ENCODE results near the gene PSTPIP1.
A peak's percentile ranks its signal among the peaks of the same experiment; 100 is the strongest.

Gene PSTPIP1

DNA sequence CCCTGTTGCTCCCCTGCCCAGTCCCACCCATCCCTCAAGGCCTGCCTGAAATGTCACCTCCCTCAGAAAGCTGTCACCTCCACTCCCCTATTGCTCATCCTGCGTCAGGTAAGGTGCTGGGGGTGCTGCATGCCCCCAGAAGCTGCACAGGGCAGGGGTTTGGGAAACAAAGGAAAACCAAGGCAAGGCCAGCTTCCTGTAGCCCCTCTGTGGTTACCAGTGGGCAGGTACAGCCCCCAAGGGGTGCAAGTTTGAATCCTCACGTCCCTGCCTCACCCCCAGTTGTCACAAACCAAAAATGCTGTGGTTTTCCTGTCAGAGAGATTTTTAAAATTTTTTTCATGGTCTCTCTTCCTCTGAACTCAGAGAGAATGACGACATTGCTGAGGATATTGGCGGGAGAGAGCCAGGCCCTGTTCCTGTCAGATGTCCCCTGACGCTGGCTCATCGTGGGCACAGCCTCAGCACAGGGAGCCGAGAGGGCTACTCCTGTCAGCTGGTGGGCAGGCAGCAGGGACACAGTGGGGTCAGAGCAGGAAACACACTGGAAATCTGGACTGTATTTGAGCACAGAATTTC, 27.0 kb downstream of the PSTPIP1 start:
- TF ChIP-seq, protein P1, sequence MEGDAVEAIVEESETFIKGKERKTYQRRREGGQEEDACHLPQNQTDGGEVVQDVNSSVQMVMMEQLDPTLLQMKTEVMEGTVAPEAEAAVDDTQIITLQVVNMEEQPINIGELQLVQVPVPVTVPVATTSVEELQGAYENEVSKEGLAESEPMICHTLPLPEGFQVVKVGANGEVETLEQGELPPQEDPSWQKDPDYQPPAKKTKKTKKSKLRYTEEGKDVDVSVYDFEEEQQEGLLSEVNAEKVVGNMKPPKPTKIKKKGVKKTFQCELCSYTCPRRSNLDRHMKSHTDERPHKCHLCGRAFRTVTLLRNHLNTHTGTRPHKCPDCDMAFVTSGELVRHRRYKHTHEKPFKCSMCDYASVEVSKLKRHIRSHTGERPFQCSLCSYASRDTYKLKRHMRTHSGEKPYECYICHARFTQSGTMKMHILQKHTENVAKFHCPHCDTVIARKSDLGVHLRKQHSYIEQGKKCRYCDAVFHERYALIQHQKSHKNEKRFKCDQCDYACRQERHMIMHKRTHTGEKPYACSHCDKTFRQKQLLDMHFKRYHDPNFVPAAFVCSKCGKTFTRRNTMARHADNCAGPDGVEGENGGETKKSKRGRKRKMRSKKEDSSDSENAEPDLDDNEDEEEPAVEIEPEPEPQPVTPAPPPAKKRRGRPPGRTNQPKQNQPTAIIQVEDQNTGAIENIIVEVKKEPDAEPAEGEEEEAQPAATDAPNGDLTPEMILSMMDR (IDR thresholded peaks at IDR 0.05; ENCODE audit: low read depth, low read length): no peak
- in situ Hi-C loops (cut with HindIII; ENCODE audit: low sequenced_read_pairs): no loop called here
- H3K4me3 ChIP-seq (ENCODE audit: low read depth, low read length): no peak overlapping the region
- DNase-seq (ENCODE audit: low read depth, low spot score): peak; percentile 36

DNA sequence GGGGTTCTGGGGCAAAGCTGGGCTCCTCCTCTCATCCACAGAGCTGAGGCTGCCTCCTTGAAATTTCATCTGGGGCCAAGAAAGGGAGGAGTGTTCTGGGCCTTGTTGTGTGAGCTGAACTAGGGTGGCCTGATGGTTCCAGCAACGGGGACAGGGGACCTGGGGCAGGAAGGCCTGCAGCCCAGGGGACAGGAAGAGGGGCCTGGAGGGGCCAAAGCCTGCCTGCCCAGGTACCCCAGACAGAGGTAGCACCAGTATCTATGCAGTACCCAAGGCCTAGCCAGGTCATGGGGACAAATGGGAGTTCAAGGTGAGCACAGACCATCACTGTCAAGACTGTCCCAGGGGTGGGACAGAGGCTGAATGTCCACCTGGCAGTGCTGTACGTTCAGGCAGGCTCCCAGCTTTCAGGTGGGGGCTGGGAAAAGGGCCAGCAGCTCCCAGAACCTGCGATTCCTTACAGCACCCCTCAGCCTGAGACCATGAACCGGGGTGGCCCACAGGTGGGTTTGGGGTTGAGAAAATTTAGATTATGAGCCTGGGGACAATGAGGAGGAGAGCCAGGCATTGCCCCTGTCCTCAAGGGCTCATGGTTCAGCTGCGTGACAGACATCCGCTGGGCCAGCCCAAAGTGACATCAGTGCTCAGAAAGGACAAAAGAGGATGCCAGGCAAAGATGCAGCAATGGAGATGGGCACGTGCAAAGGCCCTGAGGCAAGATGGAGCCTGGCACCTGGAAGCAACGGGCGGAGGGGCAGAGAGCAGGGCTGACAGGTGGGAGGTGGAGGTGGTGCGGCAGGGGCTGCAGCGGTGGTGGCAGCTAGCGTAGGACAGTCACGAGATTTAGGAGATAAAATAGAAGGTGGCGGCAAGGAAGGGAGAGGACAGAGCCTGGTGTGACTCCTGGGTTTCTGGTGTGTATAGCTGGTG, 28.0 kb downstream of the PSTPIP1 start:
- TF ChIP-seq, protein P1 (IDR thresholded peaks at IDR 0.05; ENCODE audit: low read depth, low read length): no peak
- in situ Hi-C loops (cut with HindIII; ENCODE audit: low sequenced_read_pairs): no loop called here
- DNase-seq (ENCODE audit: low read depth, low spot score): no peak

DNA sequence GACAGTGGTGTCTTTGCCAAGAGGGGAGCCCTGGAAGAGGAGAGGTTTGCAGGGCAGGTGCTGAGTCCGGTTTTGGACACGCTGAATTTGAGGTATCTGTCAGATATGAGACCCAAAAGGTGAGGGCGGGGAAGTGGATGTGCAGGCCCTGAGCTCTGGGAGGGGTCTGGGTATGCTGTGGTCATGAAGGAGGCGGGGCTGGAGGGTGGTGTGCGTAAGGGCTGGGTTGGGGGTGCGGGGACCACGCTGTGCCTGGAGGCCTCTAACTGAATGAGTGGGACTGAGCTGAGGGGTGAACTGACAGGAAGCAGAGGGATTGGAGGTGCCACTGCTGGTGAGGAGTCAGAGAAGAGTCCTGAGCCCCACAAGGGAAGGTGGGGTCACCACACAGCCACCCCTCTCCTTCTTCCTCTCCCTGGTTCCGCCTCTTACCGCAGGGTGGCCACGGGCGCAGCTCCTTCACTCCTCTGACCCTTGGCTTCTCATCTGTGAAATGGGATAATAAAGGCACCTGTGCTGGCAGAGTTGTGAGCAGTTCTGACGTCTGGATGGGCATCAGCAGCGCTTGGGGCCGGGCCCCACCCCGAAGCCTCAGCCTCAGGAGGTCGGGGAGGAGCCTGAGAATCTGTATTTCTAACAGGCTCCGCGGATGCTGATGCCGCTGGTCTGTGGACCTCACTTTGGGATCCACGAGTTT, 28.8 kb downstream of the PSTPIP1 start:
- no peak for DNase-seq (ENCODE audit: low read depth, low spot score)
- H3K4me3 ChIP-seq (ENCODE audit: low read depth, low read length): no peak overlapping the region
- in situ Hi-C loops (cut with HindIII; ENCODE audit: low sequenced_read_pairs): no loop called here
- TF ChIP-seq, protein P1 (IDR thresholded peaks at IDR 0.05; ENCODE audit: low read depth, low read length): no peak

More for the DNA sequence above, 28.0 kb downstream of the PSTPIP1 start:
- no peak overlapping the region for H3K4me3 ChIP-seq (ENCODE audit: low read depth, low read length)

DNA sequence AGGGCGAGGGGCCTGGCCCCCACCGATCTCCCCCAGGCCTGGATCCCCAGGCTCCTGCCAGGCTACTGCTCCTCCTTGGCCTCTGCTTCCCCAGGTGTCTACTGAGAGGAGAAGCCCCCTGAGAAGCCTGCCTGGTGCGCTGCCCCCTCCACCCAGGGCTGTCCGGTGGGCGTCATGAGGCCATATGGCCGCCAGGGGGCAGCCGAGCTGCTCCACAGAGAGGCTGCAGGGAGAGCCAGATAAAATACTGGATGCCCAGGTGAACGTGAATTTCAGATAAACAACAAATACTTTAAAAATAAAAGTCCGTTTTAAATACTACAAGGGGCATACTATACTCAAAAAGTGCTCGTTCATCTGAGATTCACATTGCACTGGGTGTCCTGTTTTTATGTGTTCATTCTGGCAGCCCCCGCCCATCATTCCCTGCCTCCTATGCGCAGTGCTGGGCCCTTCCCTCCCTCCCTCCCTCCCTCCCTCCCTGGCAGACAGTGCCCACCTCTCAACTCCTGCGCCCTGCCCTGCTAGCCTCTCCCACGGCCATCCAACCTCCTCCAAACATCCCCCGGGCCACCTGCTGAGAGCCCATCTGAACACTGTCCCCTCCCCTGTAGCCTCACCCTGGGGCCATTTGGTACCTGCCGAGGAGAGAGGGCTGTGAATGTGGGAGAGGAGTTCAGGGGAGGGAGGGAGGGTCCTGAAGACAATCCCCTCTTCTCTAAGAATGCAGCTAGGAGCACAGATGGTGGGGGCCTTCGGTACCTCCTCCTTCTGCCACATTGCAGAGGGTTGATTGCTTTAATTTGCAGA, 29.6 kb downstream of the PSTPIP1 start:
- in situ Hi-C loops (cut with HindIII; ENCODE audit: low sequenced_read_pairs): no loop called here
- peak; percentile 46 for DNase-seq (ENCODE audit: low read depth, low spot score)
- TF ChIP-seq, protein P1 (IDR thresholded peaks at IDR 0.05; ENCODE audit: low read depth, low read length): peak; percentile 95
- no peak overlapping the region for H3K4me3 ChIP-seq (ENCODE audit: low read depth, low read length)

DNA sequence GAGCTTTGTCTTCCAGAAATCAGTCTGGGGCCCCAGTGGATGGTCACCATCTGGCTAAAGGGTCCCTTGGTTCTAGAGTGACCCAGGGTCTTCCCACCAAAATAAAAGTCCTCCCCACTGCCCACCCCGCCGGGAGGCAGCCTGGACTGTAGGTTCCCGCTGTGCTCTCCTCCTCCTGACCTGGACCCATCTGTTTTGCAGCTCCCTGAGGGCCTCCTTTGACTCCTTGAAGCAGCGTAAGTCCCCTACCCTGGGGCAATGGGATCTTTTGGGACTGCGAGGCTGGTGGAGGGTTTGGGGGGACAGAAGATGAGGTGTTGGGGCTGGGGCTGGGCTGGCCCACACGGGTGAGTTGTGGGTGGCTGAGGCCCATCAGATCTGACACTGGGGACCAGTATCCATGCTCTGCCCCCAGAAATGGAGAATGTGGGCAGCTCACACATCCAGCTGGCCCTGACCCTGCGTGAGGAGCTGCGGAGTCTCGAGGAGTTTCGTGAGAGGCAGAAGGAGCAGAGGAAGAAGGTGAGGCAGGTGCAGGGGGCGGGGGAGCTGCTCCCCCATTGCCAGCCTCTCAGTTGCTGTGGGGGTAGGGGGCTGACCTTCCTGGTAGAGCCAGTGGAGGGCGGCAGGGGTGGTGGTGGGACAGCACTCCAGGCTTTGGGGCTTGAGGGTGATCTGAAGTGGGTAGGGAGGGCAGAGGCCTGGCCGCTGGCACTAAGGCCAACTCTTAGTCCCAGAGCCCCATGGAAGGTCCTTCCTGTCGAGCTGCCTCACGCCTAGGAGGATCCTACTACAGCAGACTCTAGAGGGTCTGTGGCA, 30.4 kb downstream of the PSTPIP1 start:
- H3K4me3 ChIP-seq (ENCODE audit: low read depth, low read length): no peak overlapping the region
- DNase-seq (ENCODE audit: low read depth, low spot score): no peak
- TF ChIP-seq, protein P1 (IDR thresholded peaks at IDR 0.05; ENCODE audit: low read depth, low read length): no peak
- in situ Hi-C loops (cut with HindIII; ENCODE audit: low sequenced_read_pairs): no loop called here

All from astrocyte of the spinal cord (primary cell).